ENCODE data around the gene RSPH4A.
"Not testable (repeated sequence)": the region's sequence is repeated elsewhere in the genome, so short reads cannot be mapped to it uniquely, and the experiment has no call there.

RSPH4A gene

DNA sequence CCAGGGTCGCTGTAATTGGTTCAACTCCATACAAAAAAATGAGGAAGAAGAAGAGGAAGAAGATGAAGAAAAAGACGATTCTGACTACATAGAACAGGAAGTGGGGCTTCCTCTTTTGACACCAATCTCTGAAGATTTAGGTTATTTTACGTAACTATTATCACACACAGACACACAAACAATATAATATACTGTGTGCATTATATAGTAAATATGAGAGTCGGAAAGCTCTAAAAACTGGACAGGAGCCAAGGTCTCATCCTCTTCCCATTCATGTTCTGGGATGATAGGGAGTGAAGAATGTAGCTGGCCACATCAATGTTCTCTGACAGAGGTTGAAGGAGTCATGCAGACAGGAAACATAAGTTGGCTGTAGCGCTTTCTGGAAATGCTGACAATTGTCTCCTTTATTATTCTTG lies 13.3 kb downstream of the RSPH4A start:
- no peak for DNase-seq (ENCODE audit: low read depth)

DNA sequence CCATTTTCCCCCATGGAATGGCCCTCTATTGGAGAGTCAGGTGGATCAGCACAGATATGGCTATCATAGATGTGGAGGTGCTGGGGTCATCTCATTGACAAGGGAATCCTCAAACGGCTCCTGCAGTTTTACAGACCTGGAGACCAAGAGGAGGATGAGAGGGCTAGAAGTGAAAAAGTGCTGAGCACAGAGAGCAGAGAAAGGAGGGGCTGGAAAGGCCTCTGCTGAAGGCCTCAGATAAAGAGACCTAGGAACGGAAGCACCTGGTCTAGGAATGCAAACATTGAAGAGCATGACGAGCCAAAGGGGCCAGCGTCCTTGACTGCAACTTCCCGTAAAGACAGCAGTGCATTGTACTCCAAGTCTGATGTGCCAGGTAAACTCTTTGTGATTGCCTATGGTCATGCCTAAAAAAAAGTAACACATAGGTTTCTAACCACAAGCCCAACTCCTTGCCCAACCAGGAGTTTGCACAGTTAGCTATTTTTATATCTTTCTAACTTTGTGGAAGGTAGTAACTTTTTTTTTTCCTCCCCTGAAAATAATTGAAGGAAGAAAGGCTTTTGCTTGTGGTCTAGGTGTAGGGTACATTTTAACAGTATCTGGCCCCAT lies 15.2 kb downstream of the RSPH4A start:
- no peak for DNase-seq (ENCODE audit: low read depth)

GRCh38 chr6:116633685-116634084 lies 17.4 kb downstream of the RSPH4A start:
- no peak for DNase-seq (ENCODE audit: low read depth)

- no peak for DNase-seq (ENCODE audit: low read depth)
These were observed 31.9 kb downstream of the RSPH4A start for GRCh38 chr6:116648156-116648555.

DNA sequence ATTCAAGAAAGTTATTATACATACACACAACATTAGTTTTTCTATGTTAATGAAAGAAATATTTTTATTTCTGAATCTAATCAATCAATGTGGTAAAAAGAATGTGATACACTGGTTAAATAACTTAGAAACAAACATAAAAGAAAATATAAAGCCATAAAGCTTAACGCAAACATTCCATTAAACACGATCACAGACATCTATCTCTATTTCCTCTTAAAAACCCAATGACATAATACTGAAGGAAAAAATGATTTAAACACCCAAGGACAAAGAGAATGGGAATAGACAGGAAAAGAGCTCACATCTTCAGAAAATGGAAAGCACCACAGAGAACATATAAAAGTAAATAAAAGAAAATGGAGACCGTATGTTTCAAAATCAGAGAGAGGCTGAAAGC lies 32.9 kb downstream of the RSPH4A start:
- DNase-seq (ENCODE audit: low read depth), result no peak

DNA sequence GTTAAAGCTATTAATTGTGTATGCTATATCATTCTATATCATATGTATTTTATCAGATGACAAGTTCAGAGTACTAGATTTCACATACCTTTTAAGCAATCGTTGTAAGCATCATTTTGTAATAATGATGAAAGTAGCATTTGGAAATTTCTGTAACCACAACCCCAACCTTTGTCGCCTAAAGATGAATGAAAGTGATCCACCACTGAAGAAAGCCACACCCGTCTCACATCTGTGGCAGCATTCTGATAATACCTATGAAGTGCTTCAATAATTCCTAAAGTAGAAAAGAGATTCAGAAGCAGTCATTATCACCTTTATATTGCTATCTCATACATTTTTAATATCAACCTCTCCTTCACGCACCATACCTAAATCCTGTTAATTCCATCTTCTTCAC lies 35.6 kb downstream of the RSPH4A start:
- no peak for DNase-seq (ENCODE audit: low read depth)

GRCh38 chr6:116661594-116661993 lies 45.3 kb downstream of the RSPH4A start:
- no peak for DNase-seq (ENCODE audit: low read depth)

DNA sequence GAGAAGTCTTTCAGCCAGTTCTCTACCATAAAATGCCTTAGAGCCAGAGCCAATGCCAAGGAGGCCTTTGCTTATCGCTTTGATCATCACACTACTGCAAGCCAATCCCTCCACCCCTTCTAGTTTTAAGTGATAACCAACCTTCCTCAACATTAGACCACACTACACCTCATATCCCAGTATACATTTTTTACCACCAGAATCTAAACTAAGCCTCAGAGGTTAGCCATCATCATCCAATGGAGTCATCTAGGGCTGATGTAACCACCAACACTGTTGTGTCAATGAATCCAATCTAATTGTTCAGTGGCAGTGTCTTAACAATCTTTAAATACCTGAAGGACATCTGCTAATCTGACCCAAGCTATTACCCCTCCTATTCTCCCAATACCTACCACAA lies 45.9 kb downstream of the RSPH4A start:
- DNase-seq (ENCODE audit: low read depth), result no peak

GRCh38 chr6:116663308-116663707 lies 47.0 kb downstream of the RSPH4A start:
- no peak for DNase-seq (ENCODE audit: low read depth)

DNA sequence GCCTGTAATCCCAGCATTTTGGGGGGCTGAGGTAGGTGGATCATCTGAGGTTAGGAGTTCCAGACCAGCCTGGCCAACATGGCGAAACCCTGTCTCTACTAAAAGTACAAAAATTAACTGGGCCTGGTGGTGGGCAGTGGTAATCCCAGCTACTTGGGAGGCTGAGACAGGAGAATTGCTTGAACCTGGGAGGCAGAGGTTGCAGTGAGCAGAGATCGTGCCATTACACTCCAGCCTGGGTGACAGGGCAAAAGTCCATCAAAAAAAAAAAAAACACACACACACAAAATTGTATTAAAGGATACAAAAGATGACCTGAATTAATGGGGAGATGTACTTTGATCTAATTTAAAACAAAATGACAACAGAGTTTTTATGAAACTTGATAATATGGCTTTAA lies 47.9 kb downstream of the RSPH4A start:
- not testable (repeated sequence) for DNase-seq (ENCODE audit: low read depth)

- DNase-seq (ENCODE audit: low read depth), result no peak
These were observed 49.2 kb downstream of the RSPH4A start for GRCh38 chr6:116665464-116665863.

DNA sequence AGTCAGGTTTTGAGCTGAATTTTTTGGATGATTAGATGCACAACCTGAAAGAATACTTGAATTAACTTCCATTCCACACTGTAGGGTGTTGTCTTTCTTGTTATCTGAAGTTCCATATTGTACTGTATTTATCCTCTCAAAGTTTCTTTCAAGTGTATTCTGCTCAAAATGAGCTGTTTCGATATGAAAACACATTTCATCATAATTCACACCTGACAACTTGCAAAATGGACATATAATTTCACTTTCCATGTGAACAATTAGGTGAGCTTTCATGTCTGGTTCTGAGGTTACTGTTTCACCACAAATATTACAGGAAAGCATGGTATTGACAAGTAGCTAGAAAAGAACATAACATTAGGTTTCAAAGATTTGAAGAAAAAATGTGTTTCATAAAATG lies 50.6 kb downstream of the RSPH4A start:
- DNase-seq (ENCODE audit: low read depth), result no peak

DNA sequence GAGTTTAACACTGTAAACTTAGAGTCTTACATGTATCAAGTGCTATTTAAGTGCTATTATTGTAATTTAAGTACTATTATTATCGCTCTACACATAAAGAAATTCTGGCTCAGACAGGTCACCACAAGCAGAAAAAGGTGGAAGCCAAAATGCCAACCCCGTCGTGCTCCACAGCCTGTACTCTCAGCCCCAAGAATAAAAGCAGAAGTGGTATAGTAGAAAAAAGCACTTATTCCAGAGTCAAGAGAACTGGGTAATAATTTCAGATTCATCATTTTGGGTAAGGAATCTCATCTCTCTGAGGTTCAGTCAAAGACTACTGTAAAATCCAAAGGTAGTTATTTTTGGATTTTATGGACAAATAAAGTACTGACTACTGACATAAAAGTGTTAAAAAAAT lies 51.3 kb downstream of the RSPH4A start:
- no peak for DNase-seq (ENCODE audit: low read depth)

GRCh38 chr6:116672306-116672705 lies 56.0 kb downstream of the RSPH4A start:
- no peak for DNase-seq (ENCODE audit: low read depth)

GRCh38 chr6:116676021-116676420 lies 59.7 kb downstream of the RSPH4A start:
- no peak for DNase-seq (ENCODE audit: low read depth)

GRCh38 chr6:116680880-116681672 lies 64.8 kb downstream of the RSPH4A start, which contains the start of gene KPNA5:
Gene KPNA5, plus strand, starts transcription at chr6:116681211. Its CDS starts 124 bp downstream, at chr6:116681335.
- peak; percentile 84 for DNase-seq (ENCODE audit: low read depth)

DNA sequence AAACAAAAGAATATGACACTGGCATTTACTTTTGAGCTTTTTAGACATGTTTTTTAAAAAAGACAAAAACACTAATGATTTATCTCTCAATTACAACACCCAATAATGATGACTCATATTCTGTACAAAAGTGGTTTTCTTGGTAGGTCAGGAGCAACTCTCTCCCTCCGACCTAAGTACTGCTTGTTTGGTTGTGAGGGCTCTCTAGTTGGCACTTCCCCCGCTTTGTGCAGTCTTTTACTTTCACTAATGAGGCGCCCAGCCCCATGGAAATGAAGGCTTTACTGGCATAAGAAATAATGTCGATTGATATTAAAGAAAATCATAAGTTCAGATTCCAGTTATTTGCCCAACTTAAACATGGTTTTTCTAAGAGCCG lies 66.0 kb downstream of the RSPH4A start:
- DNase-seq (ENCODE audit: low read depth), result no peak

Measured in activated T-cell treated with anti-CD3 and anti-CD28 coated beads for 1 hour (primary cell).